HG03135 (cell line): ENCODE measurements around the gene ATRNL1.

ENCODE experiments used
- ATAC-seq: cut with Tn5 transposase; IDR thresholded peaks from one replicate; pipeline ENCODE4 v1.9.1; 2021; ENCODE audit warnings: mild to moderate bottlenecking, moderate library complexity; ENCODE audit not compliant: unreplicated experiment

ATRNL1 gene

DNA sequence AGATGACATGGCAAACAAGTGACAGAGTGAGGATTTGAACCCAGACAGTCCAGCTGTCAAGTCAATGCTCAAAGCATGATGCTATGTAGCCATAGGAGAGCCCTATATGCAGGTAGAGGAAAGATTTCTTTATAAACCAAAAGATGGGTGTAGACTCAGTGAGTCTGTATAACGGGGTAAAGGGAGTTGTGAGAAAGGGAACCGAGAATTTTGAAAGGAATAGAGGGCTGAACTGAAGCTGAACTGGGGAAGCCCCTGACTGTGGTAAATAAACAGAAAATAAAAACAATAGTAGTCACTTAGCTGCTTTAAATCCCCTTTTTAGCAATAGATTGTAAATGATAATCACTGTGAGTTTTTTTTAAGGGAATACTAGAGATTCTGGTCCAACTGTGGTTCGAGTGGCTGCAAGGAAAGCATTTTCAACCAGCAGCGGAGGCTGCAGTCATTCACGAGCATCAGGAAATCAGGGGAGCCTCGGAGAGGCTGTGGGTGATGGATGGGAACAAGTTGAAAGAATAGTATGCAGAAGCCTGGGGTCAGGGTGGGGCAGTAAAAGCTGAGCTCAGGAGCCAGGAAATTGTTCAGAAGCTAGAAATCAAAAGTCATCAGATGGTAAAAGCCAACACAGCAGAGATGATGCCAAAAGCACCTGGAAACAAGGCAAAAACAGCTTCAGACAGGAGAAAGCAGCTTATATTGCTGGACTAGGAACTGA lies 786.4 kb downstream of the ATRNL1 start:
- no peak for ATAC-seq

DNA sequence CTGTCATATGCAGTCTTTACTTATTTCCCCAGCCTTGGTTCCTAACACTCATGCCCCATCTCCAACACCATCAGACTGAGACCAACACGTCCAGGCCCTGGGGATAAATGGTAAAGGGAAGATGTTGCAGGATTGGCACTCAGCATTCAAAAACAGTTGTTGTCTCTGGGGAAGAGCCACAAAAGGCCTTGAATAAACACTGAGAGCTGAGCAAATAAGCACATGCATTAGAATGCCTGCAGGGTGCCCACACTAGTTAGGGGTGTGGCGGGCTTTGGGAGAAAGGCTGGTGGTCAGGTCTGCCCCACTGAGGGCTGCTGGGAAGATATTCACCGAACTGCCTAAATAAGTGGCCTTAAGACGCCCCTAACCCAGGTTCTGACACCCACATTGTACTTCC lies 788.9 kb downstream of the ATRNL1 start:
- ATAC-seq: no peak

DNA sequence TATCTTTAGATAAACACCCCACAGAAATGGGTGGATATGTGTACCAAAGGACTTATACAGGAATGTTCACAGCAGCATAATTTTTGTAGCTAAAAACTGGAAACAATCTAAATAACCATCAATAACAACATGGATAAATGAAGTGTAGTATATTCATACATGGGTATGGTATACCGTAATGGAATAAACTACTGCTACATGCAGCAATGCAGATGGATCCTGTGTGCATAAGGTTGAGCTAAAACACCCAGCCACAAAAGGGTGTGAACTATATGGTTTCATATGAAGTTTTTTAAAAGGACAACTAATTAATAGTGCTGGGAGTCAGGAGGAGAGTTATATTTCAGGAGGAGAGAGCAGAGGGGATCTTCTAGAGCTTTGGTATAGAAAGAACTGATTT lies 790.2 kb downstream of the ATRNL1 start:
- ATAC-seq: no peak

DNA sequence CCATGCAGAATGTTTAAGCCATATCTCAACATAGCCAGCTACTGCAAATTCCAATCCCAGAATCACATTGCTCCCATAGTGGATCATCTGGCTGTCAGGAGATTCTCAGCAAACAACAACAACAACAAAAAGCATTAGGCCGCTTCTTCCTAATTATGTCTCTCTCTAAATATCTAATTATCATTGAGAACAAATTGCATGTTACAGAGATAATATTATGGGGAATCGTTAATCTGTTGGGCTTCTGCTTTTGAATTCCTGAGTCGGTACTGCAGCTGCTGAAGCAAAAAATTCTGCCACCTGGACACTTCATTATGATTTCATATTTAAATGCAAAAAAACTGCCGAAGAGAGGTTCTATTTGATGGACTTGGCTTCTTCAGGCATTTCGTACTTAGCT lies 791.2 kb downstream of the ATRNL1 start:
- ATAC-seq: no peak

DNA sequence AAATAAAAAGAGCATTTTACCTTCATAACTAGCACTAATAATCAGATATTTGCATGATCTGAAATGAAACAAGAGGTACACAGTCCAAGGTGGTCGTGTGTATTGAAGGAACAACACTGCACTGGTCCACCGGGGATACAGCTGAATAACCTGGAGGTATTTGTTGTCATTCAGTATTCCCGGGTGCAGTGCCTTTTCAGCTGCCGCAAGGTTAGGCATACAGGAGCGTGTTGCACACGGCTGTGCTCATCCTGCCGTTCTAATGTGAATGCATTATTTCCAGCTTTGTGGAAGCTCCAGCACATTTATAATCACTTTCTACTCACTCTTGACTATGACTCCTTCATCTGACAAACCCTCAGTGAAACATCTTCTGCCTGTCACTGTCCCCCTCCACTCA lies 802.0 kb downstream of the ATRNL1 start:
- ATAC-seq: no peak

DNA sequence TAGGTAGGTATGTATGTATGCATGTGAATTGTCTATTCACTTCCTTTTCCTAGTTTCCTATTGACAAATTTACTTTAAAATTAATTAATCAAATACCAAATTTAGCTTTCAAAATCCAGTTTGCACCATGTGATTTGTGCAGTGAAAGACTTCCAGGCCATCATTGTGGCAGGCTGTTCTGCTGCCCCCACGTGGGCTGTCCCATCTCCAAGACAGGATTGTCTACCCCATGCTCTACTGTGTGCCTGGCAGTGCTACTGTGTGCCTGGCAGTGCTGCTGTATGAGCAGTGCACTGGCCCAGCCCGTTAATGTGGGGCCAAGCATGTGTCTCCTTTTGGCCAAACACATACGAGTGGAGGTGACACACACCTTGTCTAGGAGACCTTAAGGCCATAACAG lies 805.1 kb downstream of the ATRNL1 start:
- ATAC-seq: no peak

DNA sequence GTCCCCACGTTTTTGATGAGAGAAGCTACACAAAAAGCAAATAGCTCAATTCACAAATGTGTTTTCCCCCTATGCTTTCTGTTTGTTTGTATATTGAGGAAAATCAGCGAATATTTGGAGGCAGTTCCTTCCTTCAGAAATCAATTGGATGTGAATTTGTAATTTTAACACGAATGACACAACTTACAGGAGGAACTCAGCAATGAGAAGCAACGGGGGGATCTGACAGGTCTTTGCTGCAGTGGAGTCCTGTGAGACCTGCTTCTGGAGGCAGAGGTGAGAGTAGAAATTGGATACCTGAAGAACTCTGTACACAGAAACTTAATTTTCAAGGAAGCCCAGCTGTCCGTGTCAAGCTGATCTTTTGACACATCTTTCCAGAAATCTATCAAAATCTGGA lies 809.4 kb downstream of the ATRNL1 start:
- ATAC-seq: no peak

DNA sequence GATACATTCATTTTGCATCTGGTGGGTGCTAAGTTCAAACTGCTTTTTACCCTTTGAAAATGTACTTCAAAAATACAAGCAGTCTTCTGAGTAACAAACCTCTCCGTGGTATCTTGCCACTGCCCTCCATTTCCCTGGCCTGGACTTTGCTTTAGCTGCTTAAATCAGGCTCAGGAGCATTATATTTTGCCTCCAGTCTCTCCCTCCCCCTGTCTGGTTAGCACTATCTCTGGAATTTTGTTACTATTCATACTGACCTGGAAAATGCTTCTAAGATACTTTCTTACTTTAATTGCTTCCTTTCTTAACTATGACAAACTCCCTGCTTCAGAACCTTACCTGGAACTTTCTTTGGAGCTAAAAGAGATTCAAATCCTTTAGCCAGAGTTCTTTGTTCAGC lies 810.0 kb downstream of the ATRNL1 start:
- no peak for ATAC-seq

DNA sequence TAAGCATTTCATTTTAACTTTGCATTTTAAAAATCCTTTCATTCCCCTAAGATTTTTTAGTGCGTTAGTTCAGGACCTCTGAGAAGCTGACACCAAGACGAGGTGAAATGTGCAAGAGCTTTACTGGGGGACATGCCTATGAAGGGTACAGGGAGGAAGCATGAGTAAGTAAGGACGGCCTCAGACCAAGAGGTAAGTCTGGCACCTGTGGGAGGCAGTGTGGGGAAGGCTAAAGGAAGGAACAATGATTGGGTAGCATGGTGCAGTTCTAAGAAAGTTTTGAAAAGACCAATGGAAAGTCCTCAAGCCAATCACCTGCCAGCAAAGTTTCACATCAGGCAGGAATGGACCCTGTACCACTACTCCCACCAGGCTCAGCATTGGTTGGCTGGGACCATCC lies 810.7 kb downstream of the ATRNL1 start:
- no peak for ATAC-seq

DNA sequence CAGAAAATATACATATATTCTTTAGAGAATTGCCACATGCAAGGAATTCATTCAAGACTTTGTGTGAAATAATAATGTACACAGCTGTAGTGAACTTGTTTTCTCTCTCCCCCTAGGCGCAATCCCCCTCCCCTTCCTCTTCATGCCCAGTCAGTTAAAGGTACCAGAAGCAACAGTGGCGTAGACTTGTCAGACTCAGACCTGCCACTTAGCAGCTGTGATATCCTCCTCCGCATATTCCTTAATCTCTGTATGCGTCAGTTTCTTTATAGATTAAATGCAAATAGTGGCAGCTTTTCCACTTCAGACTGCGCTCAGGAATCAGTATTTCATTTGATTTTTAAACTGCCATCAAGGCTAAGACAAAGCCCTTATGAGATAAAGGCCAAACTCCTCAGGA lies 815.9 kb downstream of the ATRNL1 start:
- no peak for ATAC-seq

DNA sequence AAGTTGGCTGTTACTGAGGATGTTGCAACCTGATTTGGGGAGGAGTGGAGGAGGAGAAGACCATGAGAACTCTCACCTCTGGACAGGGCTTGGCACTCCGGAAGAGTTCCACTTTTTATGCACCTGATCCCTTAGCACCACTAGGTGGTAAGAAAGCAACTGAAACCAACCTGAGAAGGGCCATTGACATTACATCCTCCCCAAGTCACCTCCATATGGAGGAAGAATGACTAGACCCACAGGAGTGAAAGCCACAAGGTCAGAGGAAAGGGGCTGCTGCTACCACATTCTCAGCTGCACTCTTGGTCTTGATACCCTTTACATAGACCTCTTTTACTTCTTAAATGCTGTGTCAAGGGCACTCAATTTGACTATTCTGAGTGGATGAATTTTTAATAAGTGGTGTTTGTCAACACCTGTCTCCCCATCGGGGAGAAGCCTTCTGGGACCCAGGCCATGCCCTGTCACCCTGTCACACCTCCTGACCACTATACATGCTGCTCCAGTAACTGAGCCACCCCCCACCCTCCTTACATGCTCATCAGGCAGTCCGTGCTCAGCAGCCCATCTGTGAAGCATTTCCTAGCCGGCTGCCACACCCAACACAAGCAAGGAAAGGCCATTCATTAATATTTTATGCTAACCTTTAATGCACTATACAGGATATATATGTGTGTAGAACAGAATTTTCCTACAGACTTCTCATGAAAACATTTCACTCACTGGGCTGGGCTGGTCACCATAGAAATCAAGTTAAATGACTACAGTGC lies 817.0 kb downstream of the ATRNL1 start:
- ATAC-seq: no peak

DNA sequence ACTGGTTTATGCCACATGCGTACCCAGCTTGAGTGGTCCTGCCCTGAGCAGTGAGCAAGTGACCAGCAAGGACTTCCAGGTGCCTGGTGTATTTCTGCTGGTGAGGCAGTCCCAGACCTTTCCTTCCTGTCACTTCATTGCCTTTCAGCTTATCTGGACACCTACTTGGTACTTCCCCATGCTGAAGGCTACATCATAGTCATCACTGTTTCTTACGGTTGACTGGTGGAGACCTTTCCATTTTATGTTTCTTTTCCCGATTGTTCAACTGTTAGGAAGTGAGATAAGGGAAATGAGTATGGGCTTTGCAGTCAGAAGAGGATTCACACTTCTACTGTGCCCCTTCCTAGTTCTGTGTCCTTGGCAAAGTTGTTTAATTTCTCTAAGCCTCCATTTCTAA lies 821.3 kb downstream of the ATRNL1 start:
- no peak for ATAC-seq

DNA sequence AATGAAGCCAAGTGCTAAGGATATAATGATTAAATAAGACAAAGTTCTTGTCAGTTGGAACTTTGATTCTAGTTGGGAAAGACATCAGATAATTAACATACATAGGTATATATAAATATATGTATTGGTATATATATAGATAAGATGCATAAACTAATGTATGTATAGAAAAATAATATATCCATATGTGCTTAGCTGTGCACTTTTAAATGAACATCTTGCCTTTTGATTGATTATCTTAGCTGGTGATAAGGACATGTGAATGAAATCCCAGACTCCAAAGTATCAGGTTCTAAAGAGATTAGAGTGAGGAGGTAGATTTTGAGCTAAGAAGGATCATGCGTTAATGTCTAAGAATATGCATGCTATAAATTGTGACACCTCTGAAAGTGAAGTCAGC lies 822.3 kb downstream of the ATRNL1 start:
- no peak for ATAC-seq

DNA sequence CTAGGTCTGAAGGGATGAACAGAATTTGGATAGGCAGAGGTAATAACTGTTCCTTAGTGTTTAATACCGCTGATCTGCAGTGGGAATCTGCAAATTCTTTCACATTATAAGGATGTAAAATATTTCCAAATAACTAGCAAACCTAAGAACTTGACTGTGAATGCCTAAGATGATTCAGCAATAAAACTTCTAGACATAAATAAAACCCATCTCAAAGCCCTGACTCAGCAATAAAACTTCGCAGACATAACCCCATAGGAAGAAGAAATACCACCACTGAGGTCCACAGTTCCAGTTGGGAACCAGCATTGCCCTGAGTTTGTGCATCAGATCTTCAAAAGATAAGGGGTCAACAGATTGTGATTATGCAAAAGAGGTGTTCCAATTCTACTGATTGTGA lies 825.6 kb downstream of the ATRNL1 start:
- no peak for ATAC-seq

DNA sequence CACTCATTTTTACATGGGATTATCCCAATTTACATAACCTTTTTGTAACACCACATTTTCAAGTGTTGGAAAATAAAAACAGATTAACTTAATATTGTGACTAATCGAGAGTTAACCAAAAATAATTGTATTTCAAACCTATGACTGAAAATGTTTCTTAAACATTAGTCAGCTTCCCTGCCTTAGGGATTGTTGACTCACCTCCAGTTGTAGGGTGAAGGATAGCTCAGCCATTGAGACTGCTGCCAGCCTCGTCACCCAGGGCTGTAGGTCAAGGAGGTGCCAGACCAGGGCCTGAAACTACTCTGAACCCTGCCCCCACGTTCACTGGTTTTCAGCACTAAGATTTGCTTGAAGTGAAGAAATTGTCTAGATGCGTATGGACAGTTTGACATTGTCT lies 828.6 kb downstream of the ATRNL1 start:
- ATAC-seq: no peak

DNA sequence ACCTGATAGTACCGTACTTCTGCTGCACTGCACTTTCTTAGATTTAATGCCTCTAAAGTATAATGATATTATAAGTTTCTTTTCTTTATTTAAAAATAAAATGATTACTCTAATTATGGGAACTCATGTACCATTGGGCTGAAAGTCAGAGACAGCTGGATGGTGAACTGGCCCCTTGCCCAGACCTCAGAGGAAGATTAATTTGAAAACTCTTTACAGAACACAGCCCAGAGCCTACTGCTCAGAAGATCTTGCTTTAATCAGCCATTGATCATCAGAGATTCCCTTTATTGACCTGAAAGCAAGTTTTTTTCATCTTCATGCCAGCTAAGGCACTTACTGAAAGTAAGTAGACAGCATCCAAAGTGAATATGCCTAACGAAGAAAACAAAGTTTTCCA lies 838.1 kb downstream of the ATRNL1 start:
- no peak for ATAC-seq

DNA sequence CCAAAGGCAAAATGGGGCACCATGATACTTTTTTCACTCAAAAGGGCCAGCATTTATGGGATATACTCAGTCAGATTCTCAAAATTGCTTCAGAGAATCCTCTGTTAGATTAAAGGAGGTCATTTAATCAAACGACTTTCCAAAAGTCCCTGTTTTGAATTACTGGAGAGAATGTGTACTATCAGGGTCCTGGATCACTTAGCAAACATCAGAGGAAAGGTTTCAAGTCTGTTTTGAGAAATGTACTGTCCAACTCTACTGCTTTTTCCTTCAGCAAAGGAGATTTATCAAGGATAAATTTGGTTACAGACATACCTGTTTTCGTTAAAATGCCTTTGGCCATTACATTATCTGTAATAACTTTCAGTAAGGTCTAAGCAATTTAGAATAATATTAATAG lies 838.9 kb downstream of the ATRNL1 start:
- no peak for ATAC-seq

DNA sequence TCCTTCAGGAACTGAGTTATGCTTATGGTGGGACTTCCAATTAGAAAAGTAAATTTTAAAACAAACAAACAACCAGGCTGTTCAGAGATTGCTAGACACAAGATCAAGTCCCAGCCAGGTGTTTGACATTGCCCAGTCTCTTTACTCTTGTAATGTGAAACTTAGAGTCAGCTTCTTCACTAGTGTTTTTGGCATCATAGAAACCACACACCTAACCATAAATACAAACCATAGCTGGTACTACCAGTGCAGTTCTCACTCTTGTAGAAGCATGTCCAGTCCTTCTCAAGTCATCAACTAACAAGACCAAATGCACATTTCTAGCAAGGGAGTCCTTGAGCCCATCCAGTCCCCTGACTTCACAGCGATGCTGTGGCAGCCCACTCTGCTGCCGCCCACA lies 839.9 kb downstream of the ATRNL1 start:
- no peak for ATAC-seq

DNA sequence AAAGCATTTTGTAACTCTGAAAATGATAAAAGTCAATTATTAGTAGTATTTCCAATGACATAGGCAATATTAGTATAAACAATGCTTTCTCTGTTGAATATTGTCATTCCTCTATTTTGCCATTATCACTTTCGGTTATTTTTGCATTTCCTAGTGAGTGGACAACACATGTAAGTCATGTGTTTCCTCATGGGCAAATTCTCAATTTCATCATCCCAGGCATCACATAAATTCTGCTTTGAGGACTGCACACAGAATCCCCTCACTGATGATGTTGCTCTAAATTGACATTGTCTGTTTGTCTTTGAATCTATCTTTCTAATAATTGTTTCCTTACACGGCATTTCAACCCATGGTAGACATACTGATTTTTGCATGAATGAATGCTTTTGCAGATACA lies 842.6 kb downstream of the ATRNL1 start:
- ATAC-seq: no peak

DNA sequence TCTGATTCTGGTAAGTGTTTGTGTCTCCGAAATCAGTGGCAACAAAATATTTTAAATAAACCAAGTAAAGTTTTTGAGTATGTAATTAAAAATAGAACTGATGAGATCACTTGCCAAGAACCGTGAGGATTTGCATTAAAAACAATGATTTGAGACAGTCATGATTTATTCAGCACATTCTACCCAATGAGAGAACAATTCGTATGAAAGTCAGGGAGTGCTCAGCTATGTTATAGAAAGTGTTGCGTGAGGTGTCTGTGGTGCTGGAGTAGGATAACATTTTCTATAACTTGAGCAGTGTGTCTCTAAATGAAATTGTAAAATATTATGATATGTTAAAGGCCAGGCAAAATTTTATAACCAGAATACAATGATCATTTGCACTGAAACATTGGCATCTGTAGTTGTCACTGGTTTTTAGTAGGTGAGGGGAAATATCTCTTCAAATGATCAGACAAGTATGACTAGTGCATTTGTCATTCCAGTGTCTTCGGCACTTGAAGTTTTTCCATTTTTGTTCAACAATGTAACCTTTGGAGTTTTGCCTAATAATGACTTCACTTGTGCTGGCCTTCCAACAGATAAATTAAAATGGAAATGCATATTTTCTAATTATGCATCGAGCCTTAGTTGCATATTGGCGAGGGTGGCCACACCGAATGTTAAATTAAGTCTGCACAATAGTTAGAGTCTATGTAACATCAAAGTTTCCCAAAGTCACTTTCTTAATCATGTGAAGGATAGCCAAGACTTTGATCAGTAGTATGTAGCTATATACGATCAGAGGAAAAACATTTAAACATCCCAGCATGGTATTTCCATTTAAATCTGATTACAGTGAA lies 844.0 kb downstream of the ATRNL1 start:
- ATAC-seq: no peak

DNA sequence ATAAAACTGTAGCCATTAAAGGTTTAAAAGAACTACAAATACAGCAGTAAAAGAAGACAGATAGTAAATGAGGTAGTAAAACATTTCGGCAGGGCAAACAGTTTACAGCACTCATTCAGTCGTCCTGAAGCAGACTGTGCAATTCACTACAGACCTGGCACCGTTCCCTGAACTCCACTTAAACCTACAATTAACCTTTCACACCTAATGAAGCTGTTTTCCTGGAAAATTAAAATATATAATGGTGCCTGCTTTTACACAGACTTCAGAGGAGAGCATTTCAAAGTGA lies 844.5 kb downstream of the ATRNL1 start:
- ATAC-seq: no peak
